T-helper 22 cell (primary cell): ENCODE results near the gene RNF135.
"Not testable (repeated sequence)": the region's sequence is repeated elsewhere in the genome, so short reads cannot be mapped to it uniquely, and the experiment has no call there.

Source experiments
- DNase-seq: peaks from one replicate; pipeline ENCODE4 v3.0.0-alpha.2; 2020; ENCODE audit warnings: low read depth

The RNF135 gene, protein sequence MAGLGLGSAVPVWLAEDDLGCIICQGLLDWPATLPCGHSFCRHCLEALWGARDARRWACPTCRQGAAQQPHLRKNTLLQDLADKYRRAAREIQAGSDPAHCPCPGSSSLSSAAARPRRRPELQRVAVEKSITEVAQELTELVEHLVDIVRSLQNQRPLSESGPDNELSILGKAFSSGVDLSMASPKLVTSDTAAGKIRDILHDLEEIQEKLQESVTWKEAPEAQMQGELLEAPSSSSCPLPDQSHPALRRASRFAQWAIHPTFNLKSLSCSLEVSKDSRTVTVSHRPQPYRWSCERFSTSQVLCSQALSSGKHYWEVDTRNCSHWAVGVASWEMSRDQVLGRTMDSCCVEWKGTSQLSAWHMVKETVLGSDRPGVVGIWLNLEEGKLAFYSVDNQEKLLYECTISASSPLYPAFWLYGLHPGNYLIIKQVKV

DNA sequence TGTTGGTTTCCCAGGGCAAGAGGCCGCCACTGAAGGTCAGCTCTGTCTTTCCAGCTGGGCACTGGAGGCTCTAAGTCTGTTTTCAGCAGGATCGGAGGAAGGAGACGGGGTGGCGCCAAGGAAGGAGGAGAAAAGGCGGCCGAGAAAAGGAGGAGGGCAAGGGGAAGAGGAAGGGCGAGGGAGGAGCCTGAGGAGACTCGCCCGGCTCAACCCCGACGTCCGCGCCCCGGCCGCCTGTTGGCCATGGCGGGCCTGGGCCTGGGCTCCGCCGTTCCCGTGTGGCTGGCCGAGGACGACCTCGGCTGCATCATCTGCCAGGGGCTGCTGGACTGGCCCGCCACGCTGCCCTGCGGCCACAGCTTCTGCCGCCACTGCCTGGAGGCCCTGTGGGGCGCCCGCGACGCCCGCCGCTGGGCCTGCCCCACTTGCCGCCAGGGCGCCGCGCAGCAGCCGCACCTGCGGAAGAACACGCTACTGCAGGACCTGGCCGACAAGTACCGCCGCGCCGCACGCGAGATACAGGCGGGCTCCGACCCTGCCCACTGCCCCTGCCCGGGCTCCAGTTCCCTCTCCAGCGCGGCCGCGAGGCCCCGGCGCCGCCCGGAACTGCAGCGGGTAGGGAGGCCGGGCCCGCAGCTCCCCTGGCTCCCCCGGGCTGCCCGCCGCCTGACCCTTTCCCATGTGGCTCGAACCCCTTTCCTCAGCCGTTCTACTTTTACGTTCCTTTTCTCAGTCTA, at the start of gene RNF135:
TSS of gene RNF135 (plus strand) at position 209 of the 737 bp plus-strand sequence. CDS start at position 244, 35 bp downstream.
- peak; percentile 11 for DNase-seq

DNA sequence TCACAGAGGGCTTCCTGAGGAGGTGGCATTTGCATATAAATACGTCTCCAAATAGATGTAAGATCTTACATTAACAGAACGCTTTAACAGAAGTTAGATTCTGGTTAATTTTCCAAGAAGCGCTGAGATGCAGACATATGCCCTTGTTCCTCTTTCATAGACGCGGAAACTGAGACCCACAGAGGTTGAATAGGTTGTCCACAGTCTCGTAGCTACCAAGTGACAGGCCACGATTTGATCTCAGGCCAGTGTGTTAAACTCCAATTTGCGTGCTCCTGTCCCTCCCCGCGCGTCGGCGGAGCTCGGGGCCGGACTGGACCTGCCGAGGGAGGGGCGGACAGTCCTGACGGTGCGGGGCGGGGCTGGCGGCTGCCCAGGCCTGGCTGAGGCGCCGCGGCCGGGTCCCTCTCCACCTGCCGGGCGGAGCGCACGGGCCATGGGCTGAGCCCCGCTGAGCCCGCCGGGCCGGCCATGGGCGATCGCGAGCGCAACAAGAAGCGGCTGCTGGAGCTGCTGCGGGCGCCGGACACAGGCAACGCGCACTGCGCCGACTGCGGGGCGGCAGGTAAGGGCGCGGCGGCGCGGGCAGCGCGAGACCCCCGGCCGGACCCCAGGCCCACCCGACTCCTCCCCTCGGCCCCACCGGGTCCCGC, 49.2 kb upstream of the RNF135 start, which contains the start of gene ADAP2:
TSS of gene ADAP2 (plus strand) at position 402 of the 653 bp plus-strand sequence. CDS start at position 472, 70 bp downstream.
- no peak for DNase-seq

DNA sequence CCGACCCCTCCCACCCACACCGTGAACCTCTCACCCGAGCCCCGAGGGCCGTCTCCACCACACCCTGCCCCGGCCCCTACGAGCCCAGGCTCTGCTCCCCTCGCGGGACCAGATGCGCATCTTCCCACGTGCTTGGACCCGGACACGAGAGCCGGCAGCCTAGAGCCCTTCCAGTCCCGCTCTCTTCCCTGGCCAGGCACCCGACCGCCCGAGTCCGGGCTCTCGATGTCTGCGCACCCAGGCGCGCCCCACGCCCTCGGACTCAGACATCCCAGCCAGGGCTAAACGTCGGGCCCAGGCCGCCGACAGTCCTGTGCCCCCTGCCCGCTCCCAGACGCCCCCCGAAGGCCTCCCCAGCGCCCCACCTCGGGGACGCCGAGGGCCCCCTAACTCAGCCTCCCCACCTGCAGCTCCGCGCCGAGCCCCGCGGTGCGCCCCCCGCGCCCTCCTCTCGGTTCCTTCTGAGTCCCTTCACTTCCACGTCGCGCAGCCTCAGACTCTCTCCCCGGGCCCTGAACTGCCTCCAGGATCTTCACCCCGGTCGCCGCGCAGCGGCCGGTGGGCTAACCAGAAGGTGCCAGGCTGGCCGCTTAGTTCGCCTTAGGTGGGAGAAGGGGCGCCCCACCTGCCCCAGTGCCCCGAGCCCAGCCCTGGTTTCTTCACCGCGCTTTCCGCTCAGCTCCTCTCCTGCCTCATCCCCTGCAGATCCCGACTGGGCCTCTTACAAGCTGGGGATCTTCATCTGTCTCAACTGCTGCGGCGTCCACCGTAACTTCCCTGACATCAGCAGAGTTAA, 48.4 kb upstream of the RNF135 start:
- DNase-seq = no peak

DNA sequence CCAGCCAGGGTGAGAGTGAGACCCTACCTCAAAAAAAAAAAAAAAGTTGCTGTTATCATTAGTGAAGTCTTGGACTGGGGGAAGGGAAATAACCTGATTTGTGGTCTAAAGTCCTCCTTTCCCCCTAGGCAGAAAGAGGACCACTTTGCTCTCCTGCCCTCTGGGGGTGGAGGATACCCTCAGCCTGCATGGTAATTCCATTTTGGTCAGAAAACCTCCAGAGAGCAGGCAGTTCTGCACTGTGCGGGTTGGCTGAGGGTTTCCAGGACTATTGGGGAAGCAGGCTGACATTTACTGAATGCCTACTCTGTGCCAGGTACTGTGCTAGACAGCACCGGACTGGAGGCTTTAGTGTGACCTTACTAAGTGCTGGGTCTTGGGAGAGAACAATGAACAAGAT, 46.5 kb upstream of the RNF135 start:
- no peak for DNase-seq

DNA sequence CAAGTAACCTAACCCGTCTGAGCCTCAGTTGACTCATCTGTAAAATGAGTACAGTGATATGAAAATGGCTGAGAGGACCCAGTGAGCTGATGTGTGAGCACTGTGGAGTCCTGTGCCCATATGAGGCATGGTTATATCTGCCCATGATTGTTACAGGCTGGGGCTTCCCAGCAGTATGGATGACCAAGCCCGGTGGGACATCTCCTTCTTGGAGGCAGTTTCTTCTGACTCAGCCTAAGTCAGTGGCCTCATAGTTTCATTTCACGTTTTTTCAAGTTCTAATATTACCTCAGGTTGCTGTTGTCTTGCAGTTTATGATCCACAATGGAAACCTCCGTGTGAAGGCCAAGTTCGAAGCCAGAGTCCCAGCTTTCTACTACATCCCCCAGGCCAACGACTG, 44.3 kb upstream of the RNF135 start:
- DNase-seq = no peak

DNA sequence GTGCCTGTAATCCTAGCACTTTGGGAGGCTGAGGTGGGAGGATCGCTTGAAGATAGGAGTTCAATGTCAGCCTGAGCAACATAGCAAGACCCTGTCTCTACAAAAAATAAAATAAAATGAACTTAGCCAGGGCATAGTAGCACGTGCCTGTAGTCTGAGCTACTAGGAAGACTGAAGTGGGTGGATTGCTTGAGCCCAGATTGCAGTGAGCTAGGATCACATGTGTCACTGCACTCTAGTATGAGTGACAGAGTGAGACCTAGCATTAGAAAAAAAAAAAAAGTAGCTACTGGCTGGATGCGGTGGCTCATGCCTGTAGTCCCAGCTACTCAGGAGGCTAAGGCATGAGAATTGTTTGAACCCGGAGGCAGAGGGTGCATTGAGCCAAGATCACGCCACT, 43.1 kb upstream of the RNF135 start:
- no peak for DNase-seq

DNA sequence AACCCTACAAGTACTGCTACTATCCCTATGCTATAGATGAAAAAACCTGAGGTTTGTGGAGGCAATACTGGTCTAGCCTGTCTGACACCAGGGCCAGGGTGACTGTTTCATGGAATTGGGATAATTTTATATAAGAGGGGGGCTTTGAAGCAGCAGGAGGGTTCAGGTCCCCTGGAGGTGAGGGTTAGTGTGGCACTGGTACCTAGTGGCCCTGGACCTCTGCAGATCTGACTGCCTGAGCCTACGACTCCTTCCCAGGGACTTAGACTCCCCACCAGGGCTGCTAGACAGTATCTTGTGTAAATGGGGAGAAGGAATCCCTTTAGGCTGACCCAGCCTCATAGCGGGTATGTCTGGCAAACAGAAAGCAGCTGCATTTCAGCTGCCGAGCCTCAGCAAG, 42.3 kb upstream of the RNF135 start:
- no peak for DNase-seq

DNA sequence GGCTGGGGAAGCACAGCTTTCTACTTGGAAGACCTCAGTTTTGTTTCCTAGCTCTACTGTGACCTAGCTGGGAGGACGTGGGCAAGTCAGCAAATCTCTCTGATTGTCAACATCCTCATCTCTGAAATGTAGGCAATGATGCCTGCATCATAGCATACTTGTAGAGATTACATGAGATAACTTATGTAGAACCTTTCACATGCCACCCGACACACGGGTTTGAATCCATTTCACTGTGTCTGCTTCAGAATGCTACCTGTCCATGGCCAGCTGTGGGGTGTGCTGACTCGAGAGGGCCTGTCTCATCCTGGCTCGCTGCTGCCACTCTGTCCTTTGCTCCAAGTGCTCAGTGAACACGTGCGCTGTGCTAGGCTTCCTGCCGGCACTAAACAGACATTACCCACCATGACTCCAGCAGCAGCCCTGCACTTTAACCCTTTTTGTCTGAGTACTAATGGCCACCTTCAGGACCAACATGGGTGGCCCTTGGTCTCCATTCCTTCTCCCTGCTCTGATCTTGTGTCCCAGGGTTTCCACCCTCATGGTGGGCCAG, 41.7 kb upstream of the RNF135 start:
- DNase-seq = no peak

DNA sequence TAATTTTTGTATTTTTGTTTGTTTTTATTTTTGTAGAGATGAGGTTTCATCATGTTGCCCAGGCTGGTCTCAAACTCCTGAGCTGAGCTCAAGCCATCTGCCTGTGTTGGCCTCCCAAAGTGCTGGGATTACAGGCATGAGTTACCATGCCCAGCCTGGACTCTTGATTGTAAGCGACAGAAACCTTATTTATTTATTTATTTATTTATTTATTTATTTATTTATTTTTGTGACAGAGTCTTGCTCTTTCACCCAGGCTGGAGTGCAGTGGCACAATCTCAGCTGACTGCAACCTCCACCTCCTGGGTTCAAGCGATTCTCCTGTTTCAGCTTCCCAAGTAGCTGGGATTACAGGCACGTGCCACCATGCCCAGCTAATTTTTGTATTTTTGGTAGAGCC, 41.0 kb upstream of the RNF135 start:
- not testable (repeated sequence) for DNase-seq

DNA sequence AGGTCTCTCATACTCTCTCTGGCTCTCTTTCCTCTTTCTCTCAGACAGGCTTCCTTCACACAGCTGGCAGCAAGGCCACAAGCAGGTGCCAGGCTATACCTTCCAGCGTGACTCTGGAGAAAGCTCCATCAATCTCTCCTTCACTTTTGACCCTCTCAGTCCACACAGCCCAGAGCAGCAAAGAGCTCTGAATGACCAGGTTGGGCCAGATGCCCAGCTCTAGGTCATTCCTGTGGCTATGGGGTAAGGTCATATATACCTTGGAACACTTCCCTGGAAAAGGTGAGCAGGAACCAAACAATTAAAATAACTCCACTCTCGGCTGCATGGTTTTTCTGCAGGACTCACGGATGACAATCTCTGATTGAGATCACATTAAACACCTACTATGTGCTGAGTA, 40.3 kb upstream of the RNF135 start:
- DNase-seq = no peak

DNA sequence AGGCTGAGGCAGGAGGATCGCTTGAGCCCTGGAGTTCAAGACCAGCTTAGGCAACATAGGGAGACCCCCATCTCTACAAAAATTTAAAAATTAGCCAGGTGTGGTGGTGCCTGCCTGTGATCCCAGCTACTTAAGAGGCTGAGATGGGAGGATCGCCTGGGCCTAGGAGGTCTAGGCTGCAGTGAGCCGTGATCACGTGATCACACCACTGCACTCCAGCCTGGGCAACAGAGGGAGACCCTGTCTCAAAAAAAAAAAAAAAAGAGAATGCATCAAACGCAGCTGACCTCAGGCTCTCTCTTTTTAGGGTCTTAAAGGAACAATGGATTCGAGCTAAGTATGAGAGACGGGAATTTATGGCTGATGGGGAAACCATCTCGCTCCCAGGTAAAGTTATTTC, 39.3 kb upstream of the RNF135 start:
- DNase-seq = not testable (repeated sequence)

DNA sequence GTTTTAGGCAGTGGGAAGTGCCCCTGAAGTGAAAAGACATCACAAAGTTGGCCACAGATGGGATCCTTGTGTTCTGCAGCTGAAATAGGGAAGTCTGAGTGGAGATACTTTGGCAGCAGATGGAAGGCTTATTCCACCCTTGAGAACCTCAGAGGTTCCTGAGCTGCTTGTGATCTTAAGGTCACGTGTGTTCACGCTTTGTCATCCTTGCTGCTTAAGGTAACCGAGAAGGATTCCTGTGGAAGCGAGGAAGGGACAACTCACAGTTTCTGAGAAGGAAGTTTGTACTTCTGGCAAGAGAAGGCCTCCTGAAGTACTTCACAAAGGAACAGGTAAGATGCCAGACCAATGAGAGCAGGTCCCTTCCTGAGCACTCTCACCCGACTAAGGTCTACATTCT, 36.9 kb upstream of the RNF135 start:
- DNase-seq = no peak

DNA sequence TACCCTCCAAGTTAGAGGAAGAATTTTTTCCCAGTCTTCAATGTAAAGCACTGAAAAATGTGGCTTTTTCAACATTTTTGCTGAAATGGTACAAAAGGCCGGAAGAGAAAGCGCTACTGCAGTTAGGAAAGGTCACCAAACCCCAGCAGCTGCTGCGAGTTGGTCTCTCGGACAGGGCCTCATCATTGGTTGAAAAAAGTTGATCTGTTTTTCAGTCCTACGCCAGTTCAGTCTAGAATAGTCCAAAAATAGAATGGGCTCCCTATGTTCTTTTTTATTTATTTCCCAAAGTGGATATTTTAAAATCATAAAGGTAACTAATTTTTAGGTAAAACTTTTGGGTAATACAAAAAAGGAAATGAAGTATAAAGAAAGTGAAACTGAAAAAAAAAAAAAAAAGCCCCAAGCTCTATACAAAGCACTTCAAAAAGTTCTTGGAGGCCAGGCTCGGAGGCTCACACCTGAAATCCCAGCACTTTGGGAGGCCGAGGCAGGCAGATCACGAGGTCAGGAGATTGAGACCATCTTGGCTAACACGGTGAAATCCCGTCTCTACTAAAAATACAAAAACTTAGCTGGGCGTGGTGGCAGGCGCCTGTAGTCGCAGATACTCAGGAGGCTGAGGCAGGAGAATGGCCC, 31.7 kb upstream of the RNF135 start:
- DNase-seq = no peak

DNA sequence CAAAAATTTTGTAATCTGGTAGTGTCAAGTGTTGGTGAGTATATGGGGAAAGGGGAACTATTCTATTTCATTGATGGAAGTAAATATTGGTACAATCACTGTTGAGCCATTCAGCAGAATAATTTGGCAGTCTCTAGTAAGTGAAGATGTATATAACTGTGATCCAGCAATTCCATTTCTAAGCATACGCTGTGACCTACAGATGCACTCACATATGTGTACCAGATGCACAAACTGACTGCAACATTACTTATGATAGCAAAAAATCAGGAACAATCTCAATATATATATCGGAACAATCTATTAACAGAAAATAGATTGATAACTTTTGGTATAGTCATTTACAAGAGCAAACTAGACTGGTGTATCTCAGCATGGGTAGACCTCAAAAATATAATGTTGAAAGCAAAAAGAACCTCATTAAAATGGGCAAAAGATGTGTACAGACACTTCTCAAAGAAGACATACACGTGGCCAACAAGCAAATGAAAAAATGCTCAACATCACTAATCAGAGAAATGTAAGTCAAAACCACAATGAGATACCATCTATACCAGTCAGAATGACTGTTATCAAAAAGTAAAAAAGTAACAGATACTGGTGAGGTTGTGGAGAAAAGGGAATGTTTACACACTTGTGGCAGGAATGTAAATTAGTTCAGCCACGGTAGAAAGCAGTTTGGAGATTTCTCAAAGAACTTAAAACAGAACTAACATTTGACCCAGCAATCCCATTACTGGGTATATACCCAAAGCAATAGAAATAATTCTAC, 28.3 kb upstream of the RNF135 start:
- no peak for DNase-seq

DNA sequence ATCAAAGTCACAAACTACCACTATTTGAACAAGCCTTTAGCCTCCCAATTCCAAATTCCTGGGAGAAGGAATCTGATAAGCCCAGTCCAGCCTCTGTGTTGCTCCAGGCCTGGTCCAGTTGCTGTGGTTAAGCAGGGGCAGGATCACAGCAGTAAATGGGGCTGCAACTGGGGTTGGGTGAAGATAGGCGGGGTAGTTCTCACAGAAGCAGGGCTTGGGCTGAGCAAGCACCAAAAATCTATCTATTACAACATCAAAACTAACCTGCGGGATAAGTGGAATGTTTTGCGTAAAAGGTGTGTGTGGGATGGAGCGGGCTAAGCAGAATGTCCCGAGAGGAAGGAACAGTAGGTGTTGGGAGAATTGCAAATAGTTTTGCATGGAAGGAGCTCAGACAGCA, 23.0 kb upstream of the RNF135 start:
- no peak for DNase-seq

DNA sequence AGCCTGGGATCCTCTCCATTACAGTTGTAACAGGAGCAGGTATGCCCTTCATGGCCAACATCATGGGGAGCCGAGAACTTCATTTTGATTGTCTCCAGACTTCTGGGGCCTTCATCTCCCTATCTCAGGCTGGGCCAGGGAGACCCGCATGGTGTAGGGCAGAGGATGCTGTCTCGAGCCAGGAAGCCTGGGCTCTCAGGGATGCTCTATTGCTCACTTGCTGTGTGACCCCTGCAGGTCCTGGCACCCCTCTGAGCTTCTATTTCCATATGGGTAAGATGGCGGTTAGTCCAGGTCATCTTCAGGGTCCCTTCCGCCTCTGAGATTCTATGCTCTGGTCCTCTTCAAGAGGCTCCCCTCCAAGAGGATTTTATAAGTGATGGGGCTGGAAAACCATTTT, 20.6 kb upstream of the RNF135 start:
- DNase-seq = no peak

DNA sequence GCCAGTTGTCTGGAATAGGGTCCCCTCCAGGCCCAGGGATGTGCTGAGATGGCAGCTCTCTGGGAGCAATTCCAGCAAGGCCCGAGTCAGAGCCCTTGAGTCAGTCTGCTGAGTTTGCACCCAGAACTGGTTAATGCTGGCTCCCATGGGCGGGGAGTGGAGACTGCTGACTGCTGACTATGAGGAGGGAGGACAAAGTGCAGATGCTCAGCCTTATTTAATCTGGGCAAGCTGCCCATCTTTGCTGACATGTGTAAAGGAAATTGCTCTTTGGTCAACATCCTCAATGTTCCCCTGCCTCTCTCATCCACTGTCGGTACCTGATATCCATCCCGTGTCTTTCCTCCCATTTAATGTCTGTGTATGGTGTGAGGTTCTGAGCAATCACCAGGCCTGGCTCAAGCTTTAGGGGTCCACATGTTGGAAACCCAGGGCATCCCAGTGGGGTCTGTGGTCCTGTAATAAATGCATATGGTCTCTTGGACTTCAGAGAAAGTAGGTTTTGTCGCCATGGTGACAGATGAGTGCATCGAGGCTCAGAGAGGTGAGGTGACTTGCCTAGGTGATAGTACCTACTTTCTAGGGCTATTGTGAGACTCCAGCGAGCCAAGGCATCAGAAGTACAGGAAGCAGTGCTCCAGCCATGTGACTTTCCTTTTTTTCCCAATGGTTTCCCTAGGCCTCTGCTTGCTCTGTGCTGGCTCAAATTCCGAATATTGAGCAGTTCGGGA, 20.0 kb upstream of the RNF135 start:
- no peak for DNase-seq

DNA sequence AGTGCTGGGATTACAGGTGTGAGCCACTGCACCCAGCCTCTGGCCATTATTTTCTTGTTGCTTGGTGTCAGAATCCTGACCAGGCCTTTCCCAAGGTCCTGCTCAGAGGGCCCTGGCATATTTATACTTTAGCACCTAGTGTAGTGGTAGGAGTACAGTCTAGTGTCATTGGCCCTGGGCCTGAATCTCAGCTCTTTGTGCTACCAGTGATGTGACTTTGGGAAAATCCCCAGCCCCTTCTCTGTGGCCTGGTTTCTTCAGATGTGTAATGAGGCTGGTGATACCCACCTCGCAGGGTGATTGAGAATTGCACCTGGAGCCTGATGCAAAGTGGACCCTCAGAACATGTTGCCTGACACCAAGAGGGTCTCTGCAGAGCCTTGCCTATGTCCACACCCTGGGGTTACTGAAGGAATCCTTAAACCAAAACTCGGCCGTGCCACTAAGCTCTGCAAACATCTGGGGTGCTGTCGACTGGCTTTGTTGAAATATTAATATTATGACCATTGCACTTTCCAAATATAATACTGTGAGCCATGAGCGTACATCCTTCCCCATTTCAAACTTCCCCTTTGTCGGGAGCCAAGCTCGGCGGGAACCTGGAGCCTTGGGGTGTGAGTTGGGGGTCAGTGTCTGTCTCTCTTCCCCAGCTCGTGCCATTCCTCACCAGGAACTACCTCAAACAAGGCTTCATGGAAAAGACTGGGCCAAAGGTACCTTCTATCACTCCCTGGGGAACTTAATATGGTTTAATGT, 18.0 kb upstream of the RNF135 start:
- no peak for DNase-seq
